ENCODE measurements around the gene PSME1.

Gene PSME1

DNA sequence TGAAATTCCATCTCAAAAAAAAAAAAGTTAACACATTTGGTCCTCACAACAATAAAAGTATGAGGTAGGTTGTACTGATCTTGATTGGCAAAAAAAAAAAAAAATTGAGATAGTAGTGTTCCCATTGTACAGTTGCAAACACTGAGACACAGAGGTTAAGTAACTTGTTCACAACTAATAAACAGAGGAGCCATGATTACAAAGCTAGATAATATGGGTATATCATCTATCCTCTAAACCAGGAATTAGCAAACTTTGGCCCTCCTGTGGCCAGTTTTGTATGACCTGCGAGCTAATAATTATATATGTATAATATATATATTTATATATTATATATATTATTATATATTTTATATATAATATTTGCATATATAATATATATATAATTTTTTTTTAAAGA, 2.3 kb upstream of the PSME1 start:
- Histone ChIP-seq H3K27ac (no peak overlapping the region), H3K4me3 (IDR thresholded peaks at IDR 0.05; ENCODE audit: insufficient read depth, low read depth, low read length) (no peak overlapping the region), H3K79me2 (ENCODE audit: insufficient read depth, low read depth) (no peaks in the 10 kb centered on the region), H3K36me3 (ENCODE audit: insufficient read depth) (no peaks in the 10 kb centered on the region), H3K27me3 (ENCODE audit: insufficient read depth, low read depth) (no peaks in the 10 kb centered on the region), H3K9ac (no peak overlapping the region), H2AFZ (ENCODE audit: low read depth) (no peak overlapping the region), H3K4me2 (no peak overlapping the region), H3K4me1 (ENCODE audit: low read depth, poor library complexity, severe bottlenecking) (peaks cover 6% of the 10 kb centered on the region), H4K20me1 (ENCODE audit: insufficient read depth) (no peaks in the 10 kb centered on the region)
- TF ChIP-seq, protein P1, sequence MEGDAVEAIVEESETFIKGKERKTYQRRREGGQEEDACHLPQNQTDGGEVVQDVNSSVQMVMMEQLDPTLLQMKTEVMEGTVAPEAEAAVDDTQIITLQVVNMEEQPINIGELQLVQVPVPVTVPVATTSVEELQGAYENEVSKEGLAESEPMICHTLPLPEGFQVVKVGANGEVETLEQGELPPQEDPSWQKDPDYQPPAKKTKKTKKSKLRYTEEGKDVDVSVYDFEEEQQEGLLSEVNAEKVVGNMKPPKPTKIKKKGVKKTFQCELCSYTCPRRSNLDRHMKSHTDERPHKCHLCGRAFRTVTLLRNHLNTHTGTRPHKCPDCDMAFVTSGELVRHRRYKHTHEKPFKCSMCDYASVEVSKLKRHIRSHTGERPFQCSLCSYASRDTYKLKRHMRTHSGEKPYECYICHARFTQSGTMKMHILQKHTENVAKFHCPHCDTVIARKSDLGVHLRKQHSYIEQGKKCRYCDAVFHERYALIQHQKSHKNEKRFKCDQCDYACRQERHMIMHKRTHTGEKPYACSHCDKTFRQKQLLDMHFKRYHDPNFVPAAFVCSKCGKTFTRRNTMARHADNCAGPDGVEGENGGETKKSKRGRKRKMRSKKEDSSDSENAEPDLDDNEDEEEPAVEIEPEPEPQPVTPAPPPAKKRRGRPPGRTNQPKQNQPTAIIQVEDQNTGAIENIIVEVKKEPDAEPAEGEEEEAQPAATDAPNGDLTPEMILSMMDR (conservative IDR thresholded peaks at IDR 0.05; ENCODE audit: low read depth, low read length) = no peak

DNA sequence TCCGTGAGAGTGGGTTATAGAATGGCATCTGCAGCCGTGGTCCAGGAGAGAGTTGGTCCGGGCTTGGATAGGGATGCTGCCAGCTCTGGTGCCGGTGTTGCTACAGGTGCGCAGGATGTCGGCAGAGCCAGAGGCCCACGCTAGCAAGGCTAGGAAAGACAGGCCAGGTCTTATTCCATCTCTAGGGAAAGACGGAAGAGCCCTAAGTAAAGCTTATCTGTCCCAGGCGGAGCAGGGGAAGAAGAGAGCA, 485 bp upstream of the PSME1 start:
- no peak overlapping the region for H3K9ac ChIP-seq
- no peak overlapping the region for H3K27ac ChIP-seq
- H2AFZ ChIP-seq (ENCODE audit: low read depth) = peak overlapping the region; percentile 90; the same call in 1 of the 2 replicates

DNA sequence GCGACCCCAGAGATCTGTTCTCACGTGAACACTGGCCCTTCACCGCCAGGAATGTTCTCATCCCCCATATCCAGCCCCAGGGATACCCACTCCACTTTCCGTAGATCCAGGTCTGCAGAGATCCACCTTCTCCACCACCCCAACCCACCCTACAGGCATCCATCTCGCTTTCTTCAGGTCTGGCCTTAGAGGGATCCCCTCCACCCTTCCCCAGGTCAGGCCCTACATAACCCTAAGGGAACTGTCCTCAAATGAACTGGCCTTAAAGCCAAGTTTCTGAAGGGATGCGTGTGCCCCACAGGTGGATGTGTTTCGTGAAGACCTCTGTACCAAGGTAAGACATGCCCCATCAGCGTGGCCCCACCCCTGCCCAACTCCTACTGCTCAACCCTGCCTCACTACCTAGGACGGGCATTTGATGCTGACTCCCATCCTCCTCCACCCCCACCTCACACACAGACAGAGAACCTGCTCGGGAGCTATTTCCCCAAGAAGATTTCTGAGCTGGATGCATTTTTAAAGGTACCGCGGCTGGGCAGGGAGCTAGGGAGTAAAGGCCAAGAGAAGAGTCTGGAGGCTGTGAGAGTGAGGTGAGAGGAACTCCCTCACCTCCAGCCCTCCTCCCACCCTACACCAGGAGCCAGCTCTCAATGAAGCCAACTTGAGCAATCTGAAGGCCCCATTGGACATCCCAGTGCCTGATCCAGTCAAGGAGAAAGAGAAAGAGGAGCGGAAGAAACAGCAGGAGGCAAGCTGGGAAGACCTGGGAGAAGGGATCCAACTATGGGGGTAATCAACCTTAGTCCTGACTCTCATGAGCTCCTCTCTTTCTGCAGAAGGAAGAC, 912 bp downstream of the PSME1 start:
- Histone ChIP-seq H3K36me3 (ENCODE audit: insufficient read depth) (no peaks in the 10 kb centered on the region), H3K4me2 (peak overlapping the region; percentile 40), H3K27me3 (ENCODE audit: insufficient read depth, low read depth) (no peaks in the 10 kb centered on the region), H3K79me2 (ENCODE audit: insufficient read depth, low read depth) (peaks cover 7% of the 10 kb centered on the region; the same call in 1 of the 2 replicates), H3K4me1 (ENCODE audit: low read depth, poor library complexity, severe bottlenecking) (peaks cover 15% of the 10 kb centered on the region), H3K4me3 (IDR thresholded peaks at IDR 0.05; ENCODE audit: insufficient read depth, low read depth, low read length) (no peak overlapping the region), H3K27ac (no peak overlapping the region), H2AFZ (ENCODE audit: low read depth) (no peak overlapping the region), H3K9ac (peak overlapping the region; percentile 79; the same call in 1 of the 2 replicates), H4K20me1 (ENCODE audit: insufficient read depth) (no peaks in the 10 kb centered on the region)
- TF ChIP-seq, protein P1 (conservative IDR thresholded peaks at IDR 0.05; ENCODE audit: low read depth, low read length) = no peak

More for the DNA sequence above, 485 bp upstream of the PSME1 start:
- Histone ChIP-seq H3K27me3 (ENCODE audit: insufficient read depth, low read depth) (no peaks in the 10 kb centered on the region), H3K4me3 (IDR thresholded peaks at IDR 0.05; ENCODE audit: insufficient read depth, low read depth, low read length) (no peak overlapping the region), H3K79me2 (ENCODE audit: insufficient read depth, low read depth) (peaks cover 7% of the 10 kb centered on the region; the same call in 1 of the 2 replicates), H3K36me3 (ENCODE audit: insufficient read depth) (no peaks in the 10 kb centered on the region), H3K4me1 (ENCODE audit: low read depth, poor library complexity, severe bottlenecking) (peaks cover 15% of the 10 kb centered on the region), H4K20me1 (ENCODE audit: insufficient read depth) (no peaks in the 10 kb centered on the region), H3K4me2 (peak overlapping the region; percentile 68; the same call in 1 of the 2 replicates)
- TF ChIP-seq, protein P1 (conservative IDR thresholded peaks at IDR 0.05; ENCODE audit: low read depth, low read length) = no peak

DNA sequence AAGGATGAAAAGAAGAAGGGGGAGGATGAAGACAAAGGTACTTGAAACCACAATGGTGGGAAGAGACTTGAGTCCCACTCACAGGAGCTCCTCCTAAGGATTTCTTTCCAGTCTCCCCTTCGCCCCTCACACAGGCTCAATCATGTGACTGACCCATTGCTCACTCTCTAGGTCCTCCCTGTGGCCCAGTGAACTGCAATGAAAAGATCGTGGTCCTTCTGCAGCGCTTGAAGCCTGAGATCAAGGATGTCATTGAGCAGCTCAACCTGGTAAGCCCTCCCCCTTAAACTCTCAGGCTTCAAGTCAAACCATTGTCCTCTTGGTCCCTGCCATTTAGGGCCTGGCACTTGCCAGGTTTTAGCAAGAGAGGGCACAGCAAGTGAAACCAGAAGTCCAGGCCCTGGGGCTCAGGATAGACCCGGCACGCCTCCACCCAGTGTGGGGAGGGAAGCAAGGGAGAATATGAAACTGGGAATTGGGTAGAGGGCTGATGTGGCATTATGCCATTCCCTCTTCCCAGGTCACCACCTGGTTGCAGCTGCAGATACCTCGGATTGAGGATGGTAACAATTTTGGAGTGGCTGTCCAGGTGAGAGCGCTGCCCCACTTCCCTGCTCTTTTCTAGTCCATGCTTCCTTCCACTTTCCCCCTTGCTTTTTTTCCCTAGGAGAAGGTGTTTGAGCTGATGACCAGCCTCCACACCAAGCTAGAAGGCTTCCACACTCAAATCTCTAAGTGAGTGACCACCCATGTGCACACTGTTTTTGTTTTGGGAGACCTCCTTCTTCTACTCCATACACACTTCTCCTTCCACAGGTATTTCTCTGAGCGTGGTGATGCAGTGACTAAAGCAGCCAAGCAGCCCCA, 1.8 kb downstream of the PSME1 start:
- Histone ChIP-seq H3K36me3 (ENCODE audit: insufficient read depth) (no peaks in the 10 kb centered on the region), H3K27me3 (ENCODE audit: insufficient read depth, low read depth) (no peaks in the 10 kb centered on the region), H3K79me2 (ENCODE audit: insufficient read depth, low read depth) (peaks cover 7% of the 10 kb centered on the region; the same call in 1 of the 2 replicates), H4K20me1 (ENCODE audit: insufficient read depth) (no peaks in the 10 kb centered on the region), H3K4me3 (IDR thresholded peaks at IDR 0.05; ENCODE audit: insufficient read depth, low read depth, low read length) (no peak overlapping the region), H3K4me2 (peak overlapping the region; percentile 40; the same call in 1 of the 2 replicates), H3K27ac (no peak overlapping the region), H3K4me1 (ENCODE audit: low read depth, poor library complexity, severe bottlenecking) (peaks cover 17% of the 10 kb centered on the region), H2AFZ (ENCODE audit: low read depth) (no peak overlapping the region), H3K9ac (no peak overlapping the region)
- TF ChIP-seq, protein P1 (conservative IDR thresholded peaks at IDR 0.05; ENCODE audit: low read depth, low read length) = no peak
